Measurements from ENCODE around the gene CSRP1. TPM values are rescaled to one million over a fixed set of nuclear protein-coding genes. Genes with fewer than 3 reads are reported as not detected.

The CSRP1 gene
- total and polyA plus RNA-seq, 7 donors = 14.7 to 27.7 (median 23.2) TPM

- Histone ChIP-seq H3K36me3 (ENCODE audit: insufficient read depth in 1 of 2, low read depth in 1 of 2) (peaks cover 0 to 28% of the 10 kb centered on the region in 2 donors), H3K4me3 (no peak overlapping the region), H3K27me3 (ENCODE audit: insufficient read depth in 3 of 3, low read length in 2 of 3) (no peaks in the 10 kb centered on the region), H3K27ac (no peak overlapping the region), H3K9me3 (no peaks in the 10 kb centered on the region), H3K4me1 (peaks cover 26% of the 10 kb centered on the region)
- WGBS, 3 donors = 59 to 87% (median 64%) methylated on average over 2 of the region's 2 CpGs
- no peak for ATAC-seq
- no peak for TF ChIP-seq CTCF (IDR thresholded peaks at IDR 0.05)
- intact Hi-C loops (cut with DNase I) = no loop called here
- no peak for DNase-seq
Observed at GRCh38 chr1:201487742-201488141, 19.2 kb downstream of the CSRP1 start.

GRCh38 chr1:201486187-201486586 lies 20.7 kb downstream of the CSRP1 start:
- intact Hi-C loops (cut with DNase I) = no loop called here
- no peaks in the 10 kb centered on the region for H3K27me3 ChIP-seq (ENCODE audit: insufficient read depth in 3 of 3, low read length in 2 of 3)
- H3K27ac ChIP-seq = no peak overlapping the region
- no peak for ATAC-seq
- DNase-seq = no peak
- H3K4me1 ChIP-seq = peaks cover 30% of the 10 kb centered on the region
- no peak overlapping the region for H3K4me3 ChIP-seq
- no peak for TF ChIP-seq CTCF (IDR thresholded peaks at IDR 0.05)
- WGBS, 3 donors = 48 to 55% (median 53%) methylated on average over 3 of the region's 3 CpGs
- no peaks in the 10 kb centered on the region for H3K9me3 ChIP-seq
- peaks cover 0 to 28% of the 10 kb centered on the region in 2 donors for H3K36me3 ChIP-seq (ENCODE audit: insufficient read depth in 1 of 2, low read depth in 1 of 2)

- peaks cover 29% of the 10 kb centered on the region for H3K4me1 ChIP-seq
- DNase-seq = no peak
- no peak for TF ChIP-seq CTCF (IDR thresholded peaks at IDR 0.05)
- H3K27me3 ChIP-seq (ENCODE audit: insufficient read depth in 3 of 3, low read length in 2 of 3) = no peaks in the 10 kb centered on the region
- ATAC-seq = no peak
- H3K9me3 ChIP-seq = no peaks in the 10 kb centered on the region
- H3K36me3 ChIP-seq (ENCODE audit: insufficient read depth in 1 of 2, low read depth in 1 of 2) = peaks cover 0 to 28% of the 10 kb centered on the region in 2 donors
- intact Hi-C loops (cut with DNase I) = no loop called here
- no peak overlapping the region for H3K4me3 ChIP-seq
- H3K27ac ChIP-seq = no peak overlapping the region
- 92 to 96% (median 93%) methylated on average over 4 of the region's 4 CpGs for WGBS, 3 donors
Observed at GRCh38 chr1:201485184-201485774, 21.6 kb downstream of the CSRP1 start.

- WGBS, 3 donors = 94 to 96% (median 95%) methylated on average over 4 of the region's 4 CpGs
- intact Hi-C loops (cut with DNase I) = loop anchor here in 1 of 2 donors (2.0 to 5.0 kb wide), 2 partner anchors 25 to 36 kb away; no protein-coding TSS in a partner anchor
- Histone ChIP-seq H3K27me3 (ENCODE audit: insufficient read depth in 3 of 3, low read length in 2 of 3) (no peaks in the 10 kb centered on the region), H3K9me3 (no peaks in the 10 kb centered on the region), H3K36me3 (ENCODE audit: insufficient read depth in 1 of 2, low read depth in 1 of 2) (peaks cover 0 to 28% of the 10 kb centered on the region in 2 donors), H3K4me1 (peaks cover 25% of the 10 kb centered on the region), H3K4me3 (no peak overlapping the region), H3K27ac (no peak overlapping the region)
- no peak for TF ChIP-seq CTCF (IDR thresholded peaks at IDR 0.05)
- ATAC-seq (no peak), DNase-seq (no peak)
Observed at GRCh38 chr1:201483373-201483949, 23.5 kb downstream of the CSRP1 start.

All from psoas muscle (tissue), 8 donors.